ENCODE data around the gene HARS2.
"Not testable (repeated sequence)": the region's sequence is repeated elsewhere in the genome, so short reads cannot be mapped to it uniquely, and the experiment has no call there.

Gene HARS2

GRCh38 chr5:140718266-140718592 lies 27.0 kb downstream of the HARS2 start:
- Histone ChIP-seq H3K4me2 (ENCODE audit: low read length) (no peak overlapping the region), H3K79me2 (ENCODE audit: control insufficient read depth, low read length) (no peaks in the 10 kb centered on the region), H3K4me1 (ENCODE audit: control insufficient read depth, low read length) (no peaks in the 10 kb centered on the region), H3K4me3 (ENCODE audit: low read length) (no peak overlapping the region), H3K27ac (ENCODE audit: low read depth, low read length) (no peak overlapping the region), H3K27me3 (ENCODE audit: control insufficient read depth, low read length) (no peaks in the 10 kb centered on the region), H3K36me3 (ENCODE audit: control insufficient read depth, low read length) (no peaks in the 10 kb centered on the region), H3F3A (ENCODE audit: control insufficient read depth, insufficient read depth) (no peaks in the 10 kb centered on the region; the same call in 1 of the 2 replicates), H3K9me3 (ENCODE audit: control insufficient read depth, insufficient read depth, low read length) (no peaks in the 10 kb centered on the region), H3K9me2 (replicated peaks; ENCODE audit: control insufficient read depth, low read length) (no peaks in the 10 kb centered on the region), H4K20me1 (ENCODE audit: control insufficient read depth, insufficient read depth, low read depth, low read length) (no peaks in the 10 kb centered on the region)
- TF ChIP-seq EZH2phosphoT487 (IDR thresholded peaks at IDR 0.05; ENCODE audit: borderline replicate concordance, low read length) = no peak
- TF ChIP-seq, protein P1, sequence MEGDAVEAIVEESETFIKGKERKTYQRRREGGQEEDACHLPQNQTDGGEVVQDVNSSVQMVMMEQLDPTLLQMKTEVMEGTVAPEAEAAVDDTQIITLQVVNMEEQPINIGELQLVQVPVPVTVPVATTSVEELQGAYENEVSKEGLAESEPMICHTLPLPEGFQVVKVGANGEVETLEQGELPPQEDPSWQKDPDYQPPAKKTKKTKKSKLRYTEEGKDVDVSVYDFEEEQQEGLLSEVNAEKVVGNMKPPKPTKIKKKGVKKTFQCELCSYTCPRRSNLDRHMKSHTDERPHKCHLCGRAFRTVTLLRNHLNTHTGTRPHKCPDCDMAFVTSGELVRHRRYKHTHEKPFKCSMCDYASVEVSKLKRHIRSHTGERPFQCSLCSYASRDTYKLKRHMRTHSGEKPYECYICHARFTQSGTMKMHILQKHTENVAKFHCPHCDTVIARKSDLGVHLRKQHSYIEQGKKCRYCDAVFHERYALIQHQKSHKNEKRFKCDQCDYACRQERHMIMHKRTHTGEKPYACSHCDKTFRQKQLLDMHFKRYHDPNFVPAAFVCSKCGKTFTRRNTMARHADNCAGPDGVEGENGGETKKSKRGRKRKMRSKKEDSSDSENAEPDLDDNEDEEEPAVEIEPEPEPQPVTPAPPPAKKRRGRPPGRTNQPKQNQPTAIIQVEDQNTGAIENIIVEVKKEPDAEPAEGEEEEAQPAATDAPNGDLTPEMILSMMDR (IDR thresholded peaks at IDR 0.05; ENCODE audit: low read depth, low read length, poor library complexity, severe bottlenecking) = no peak

DNA sequence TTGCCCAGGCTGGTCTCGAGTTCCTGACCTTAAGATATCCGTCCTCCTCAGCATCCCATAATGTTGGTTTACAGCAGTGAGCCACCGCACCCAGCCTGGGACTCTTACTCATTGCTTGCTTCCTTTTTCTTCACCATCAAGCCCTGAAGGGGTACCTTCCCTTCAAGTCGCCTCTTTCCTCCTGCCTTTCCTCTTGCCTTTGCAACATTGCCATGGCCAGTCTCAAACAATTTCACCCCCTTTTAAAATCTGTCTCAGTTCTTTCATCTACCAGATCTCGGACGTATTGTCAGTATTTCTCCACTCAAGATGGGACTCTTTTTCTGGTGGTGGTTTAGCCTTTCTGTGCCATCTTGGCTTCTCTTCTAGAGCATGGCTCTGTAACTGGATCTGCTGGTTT lies 29.5 kb downstream of the HARS2 start:
- H3K4me3 ChIP-seq (ENCODE audit: low read length); H3K79me2 ChIP-seq (ENCODE audit: control insufficient read depth, low read length); H3K27ac ChIP-seq (ENCODE audit: low read depth, low read length); H3K4me2 ChIP-seq (ENCODE audit: low read length); H3K9me2 ChIP-seq (replicated peaks; ENCODE audit: control insufficient read depth, low read length); H4K20me1 ChIP-seq (ENCODE audit: control insufficient read depth, insufficient read depth, low read depth, low read length); H3K9me3 ChIP-seq (ENCODE audit: control insufficient read depth, insufficient read depth, low read length); H3F3A ChIP-seq (ENCODE audit: control insufficient read depth, insufficient read depth); H3K27me3 ChIP-seq (ENCODE audit: control insufficient read depth, low read length); H3K36me3 ChIP-seq (ENCODE audit: control insufficient read depth, low read length); H3K4me1 ChIP-seq (ENCODE audit: control insufficient read depth, low read length): not testable (repeated sequence)

- H3K4me3 ChIP-seq (ENCODE audit: low read length); H3F3A ChIP-seq (ENCODE audit: control insufficient read depth, insufficient read depth); H3K4me2 ChIP-seq (ENCODE audit: low read length); H3K36me3 ChIP-seq (ENCODE audit: control insufficient read depth, low read length); H3K27ac ChIP-seq (ENCODE audit: low read depth, low read length); H4K20me1 ChIP-seq (ENCODE audit: control insufficient read depth, insufficient read depth, low read depth, low read length); H3K9me2 ChIP-seq (replicated peaks; ENCODE audit: control insufficient read depth, low read length); H3K9me3 ChIP-seq (ENCODE audit: control insufficient read depth, insufficient read depth, low read length); H3K4me1 ChIP-seq (ENCODE audit: control insufficient read depth, low read length); H3K27me3 ChIP-seq (ENCODE audit: control insufficient read depth, low read length); H3K79me2 ChIP-seq (ENCODE audit: control insufficient read depth, low read length): not testable (repeated sequence)
These were observed 30.1 kb downstream of the HARS2 start for GRCh38 chr5:140721395-140721794.

- no peaks in the 10 kb centered on the region for H3K9me2 ChIP-seq (replicated peaks; ENCODE audit: control insufficient read depth, low read length)
- no peak overlapping the region for H3K4me3 ChIP-seq (ENCODE audit: low read length)
- no peaks in the 10 kb centered on the region for H3K9me3 ChIP-seq (ENCODE audit: control insufficient read depth, insufficient read depth, low read length)
- no peaks in the 10 kb centered on the region; the same call in 1 of the 2 replicates for H3F3A ChIP-seq (ENCODE audit: control insufficient read depth, insufficient read depth)
- TF ChIP-seq, protein P1 (IDR thresholded peaks at IDR 0.05; ENCODE audit: low read depth, low read length, poor library complexity, severe bottlenecking) = no peak
- no peaks in the 10 kb centered on the region for H4K20me1 ChIP-seq (ENCODE audit: control insufficient read depth, insufficient read depth, low read depth, low read length)
- H3K79me2 ChIP-seq (ENCODE audit: control insufficient read depth, low read length) = no peaks in the 10 kb centered on the region
- no peaks in the 10 kb centered on the region for H3K27me3 ChIP-seq (ENCODE audit: control insufficient read depth, low read length)
- H3K36me3 ChIP-seq (ENCODE audit: control insufficient read depth, low read length) = no peaks in the 10 kb centered on the region
- H3K27ac ChIP-seq (ENCODE audit: low read depth, low read length) = no peak overlapping the region
- no peaks in the 10 kb centered on the region for H3K4me1 ChIP-seq (ENCODE audit: control insufficient read depth, low read length)
- H3K4me2 ChIP-seq (ENCODE audit: low read length) = no peak overlapping the region
These were observed 34.7 kb downstream of the HARS2 start for GRCh38 chr5:140725799-140726471.

Data from DOHH2 (cell line).